K562 (cell line): ENCODE data around the gene ADCY9. TPM values are rescaled to one million over a fixed set of nuclear protein-coding genes. Genes with fewer than 3 reads are reported as not detected.

Experiments
- ATAC-seq: fragments of 200-7000 bp; cut with Tn5 transposase; 3 replicates; pipeline ENCODE4 v1.9.1; 2020; ENCODE audit warnings: moderate library complexity
- BruUV-seq: library from RNA; stranded (reverse); fragments of 400-500 nt; replicated peaks from 2 replicates; lab custom pipeline; 2021; lab: Mats Ljungman, UMichigan
- CTCF ChIA-PET: fragments of 300-600 bp; formaldehyde crosslinking; extraction: SDS; loops from one replicate; lab custom pipeline; 2021; ENCODE audit warnings: low intra/inter-chr PET ratio; lab: Yijun Ruan, JAX
- POLR2A ChIA-PET: fragments of 300-600, 350-650 bp; sonication (Branson Sonifier 250); formaldehyde crosslinking; extraction: SDS; loops from one replicate; lab custom pipeline; 2021; ENCODE audit warnings: antibody characterized with exemption, inconsistent platforms; lab: Yijun Ruan, JAX
- DNase-seq, 4 experiments: peaks; one replicate each; pipeline versions ENCODE4 v3.0.0 to v3.0.0-alpha.2; 2011 to 2018; ENCODE audit warnings: low spot score in 3 of 4, mixed read lengths in 3 of 4; ENCODE audit errors: extremely low read depth in 1 of 4
- FAIRE-seq: peaks from 2 replicates; lab custom pipeline; 2011; peaks lifted over from hg19 to GRCh38; lab: Jason Lieb, UNC
- H2AFZ ChIP-seq: 2 replicates; pipeline ENCODE4 v1.6.0; 2011; ENCODE audit warnings: low read depth, low read length, control low read depth, inconsistent platforms
- H3K27ac ChIP-seq: fragments of 200-600 bp; 3 replicates; pipeline ENCODE4 v1.8.0; 2011; ENCODE audit warnings: low read depth, mild to moderate bottlenecking, control low read depth, inconsistent platforms, low read length, moderate library complexity, mixed read lengths; ENCODE audit errors: extremely low read depth
- H3K27me3 ChIP-seq, 2 experiments: fragments of 300-600 bp in 1 of 2; 2 replicates in 1 of 2; 3 replicates in 1 of 2; pipeline versions ENCODE4 v1.6.0 to v1.8.0; 2011; ENCODE audit warnings: inconsistent platforms in 2 of 2, low read length in 2 of 2, mild to moderate bottlenecking in 1 of 2, mixed read lengths in 1 of 2, moderate library complexity in 1 of 2; ENCODE audit not compliant: control insufficient read depth in 2 of 2, insufficient read depth in 2 of 2
- H3K36me3 ChIP-seq: fragments of 300-600 bp; 3 replicates; pipeline ENCODE4 v1.8.0; 2011; ENCODE audit warnings: mild to moderate bottlenecking, low read length, inconsistent platforms; ENCODE audit not compliant: control insufficient read depth, insufficient read depth
- H3K4me1 ChIP-seq, 2 experiments: fragments of 200-600 bp in 1 of 2; replicated peaks in 1 of 2; 2 replicates in 1 of 2; 3 replicates in 1 of 2; pipeline versions ENCODE4 v1.5.1 to v1.8.0; 2011; ENCODE audit warnings: inconsistent platforms in 2 of 2, low read length in 2 of 2, mild to moderate bottlenecking in 1 of 2, mixed read lengths in 1 of 2, moderate library complexity in 1 of 2; ENCODE audit not compliant: control insufficient read depth in 2 of 2, insufficient read depth in 2 of 2
- H3K4me2 ChIP-seq: 2 replicates; pipeline ENCODE4 v1.6.1; 2011; ENCODE audit warnings: low read length, control low read depth, inconsistent platforms, mixed read lengths; ENCODE audit not compliant: insufficient read depth
- H3K4me3 ChIP-seq: fragments of 200-600 bp; sonication (generic), shearing (Covaris generic); 2 replicates; pipeline ENCODE4 v1.5.1; 2016; ENCODE audit warnings: control low read depth, inconsistent platforms
- H3K79me2 ChIP-seq: fragments of 200-600 bp; 3 replicates; pipeline ENCODE4 v1.8.0; 2011; ENCODE audit warnings: low read length, inconsistent platforms; ENCODE audit not compliant: control insufficient read depth, insufficient read depth
- H3K9ac ChIP-seq, 2 experiments: 2 replicates each; pipeline versions ENCODE4 v1.6.0 to v1.6.1; 2011; ENCODE audit warnings: low read depth in 2 of 2, low read length in 2 of 2, control low read depth in 1 of 2, inconsistent platforms in 1 of 2, mild to moderate bottlenecking in 1 of 2, mixed read lengths in 1 of 2; ENCODE audit not compliant: insufficient read depth in 1 of 2
- H3K9me1 ChIP-seq: one replicate; pipeline ENCODE4 v1.6.0; 2011; ENCODE audit warnings: inconsistent platforms, mild to moderate bottlenecking, low read length, moderate library complexity; ENCODE audit not compliant: control insufficient read depth, insufficient read depth
- H3K9me3 ChIP-seq: replicated peaks from 2 replicates; pipeline ENCODE4 v1.5.1; 2011; ENCODE audit warnings: low read depth, low read length, inconsistent platforms; ENCODE audit not compliant: control insufficient read depth, insufficient read depth
- H4K20me1 ChIP-seq: replicated peaks from 2 replicates; pipeline ENCODE4 v1.6.1; 2011; ENCODE audit warnings: low read length, inconsistent platforms, mixed read lengths; ENCODE audit not compliant: control insufficient read depth, insufficient read depth
- HNRNPK ChIP-seq: fragments of 200-400 bp; formaldehyde crosslinking; IDR thresholded peaks from one replicate; pipeline ENCODE4 v1.6.1; 2018; ENCODE audit warnings: mild to moderate bottlenecking, low read depth, low read length; ENCODE audit not compliant: poor library complexity, severe bottlenecking
- SRSF3 ChIP-seq: fragments of 200-400 bp; formaldehyde crosslinking; IDR thresholded peaks from 2 replicates; pipeline ENCODE4 v1.6.1; 2016; ENCODE audit warnings: mild to moderate bottlenecking, low read length, moderate library complexity; ENCODE audit not compliant: insufficient read depth
- WGBS: fragments of 100-300 bp; shearing (Covaris generic); methylation state at CpG from one replicate; pipeline ENCODE4 v1.1.6; 2016; ENCODE audit warnings: low coverage, mixed read lengths; ENCODE audit not compliant: insufficient coverage; ENCODE audit errors: missing lambda C conversion rate; 5-methylcytosine and 5-hydroxymethylcytosine counted together
- in situ Hi-C: fragments of 300-500 bp; cut with MboI; formaldehyde crosslinking; loops from 4 replicates; pipeline ENCODE4 v1.15.0; 2018; ENCODE audit warnings: inconsistent platforms, mixed read lengths
- intact Hi-C: fragments of 100-400 bp; cut with micrococcal nuclease; formaldehyde crosslinking; loops from 2 replicates; pipeline ENCODE4 v1.14.2; 2022
- polyA plus RNA-seq, 8 experiments: library from polyadenylated mRNA; depleted of rRNA in 4 of 8; stranded (reverse) in 5 of 8; unstranded in 3 of 8; fragments of >200 nt; fragmentation: Nextera tagmentation in 2 of 8; fragmentation: Illumina TruSeq in 1 of 8; extraction: Ambion mirVana in 2 of 8; extraction: Trizol in 1 of 8; gene quantifications; 2 replicates each; pipeline versions ENCODE4 v1.2.1 to v1.2.3, GENCODE V29; 2011 to 2014; ENCODE audit warnings: inconsistent platforms in 1 of 8, missing spikeins in 1 of 8
- total RNA-seq, 7 experiments: library from RNA; depleted of rRNA in 6 of 7; stranded (reverse); fragments of >200 nt in 6 of 7; fragmentation: Illumina TruSeq in 2 of 7; extraction: Trizol in 2 of 7; gene quantifications; 2 replicates each; pipeline versions ENCODE4 v1.2.1 to v1.2.3, GENCODE V29; 2011 to 2021; ENCODE audit warnings: low replicate concordance in 1 of 7
- TF ChIP-seq, protein P1 (sequence below): sonication (generic); formaldehyde crosslinking; IDR thresholded peaks from 2 replicates; pipeline ENCODE4 v1.8.0; 2022; ENCODE audit warnings: mild to moderate bottlenecking, missing genetic modification reagents, borderline replicate concordance
- TF ChIP-seq, protein P2 (sequence below): IDR thresholded peaks from 2 replicates; pipeline ENCODE4 v1.6.1; 2012; ENCODE audit warnings: low read depth, low read length, improper control_type of control experiment, borderline replicate concordance
- TF ChIP-seq, protein P3 (sequence below): sonication (generic); formaldehyde crosslinking; IDR thresholded peaks from 2 replicates; pipeline ENCODE4 v1.8.1; 2022; ENCODE audit warnings: missing genetic modification reagents

The ADCY9 gene
- total and polyA plus RNA-seq, 9 of the 15 experiments (the other 6 are each of a cell fraction or from before 2014, with no cell fraction given) = 0.03 to 0.29 (median 0.17) TPM

DNA sequence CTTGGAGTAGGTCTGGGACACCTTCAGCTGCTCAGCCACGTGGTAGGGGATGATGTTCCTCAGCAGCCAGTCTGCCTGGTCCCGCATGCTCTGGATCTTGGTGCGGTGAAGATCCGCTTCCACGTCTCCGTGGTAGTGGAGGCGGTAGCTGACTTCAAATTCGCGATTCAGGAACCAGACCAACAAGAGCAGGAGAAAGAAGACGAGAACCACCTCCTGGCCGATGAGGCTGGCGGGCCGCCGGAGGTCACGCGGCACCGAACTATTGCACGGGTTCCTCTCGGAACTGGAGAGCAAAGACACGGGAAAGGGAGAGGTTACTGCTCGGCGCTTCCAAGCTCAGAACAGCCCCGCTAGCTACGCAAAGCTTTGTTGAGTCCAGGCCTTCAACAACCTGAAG lies 149.6 kb downstream of the ADCY9 start:
- FAIRE-seq (no peak), ATAC-seq (no peak), DNase-seq (no peak)
- Histone ChIP-seq H3K4me2 (no peak overlapping the region), H3K9me3 (no peaks in the 10 kb centered on the region), H3K27me3 (peaks cover 47 to 77% of the 10 kb centered on the region in 2 experiments), H3K79me2 (no peaks in the 10 kb centered on the region), H3K27ac (no peak overlapping the region), H3K4me3 (no peak overlapping the region), H2AFZ (no peak overlapping the region), H3K9ac (no peak overlapping the region), H3K36me3 (no peaks in the 10 kb centered on the region), H3K9me1 (no peaks in the 10 kb centered on the region), H3K4me1 (peaks cover 0 to 15% of the 10 kb centered on the region in 2 experiments; a peak in 2 of 5 replicates), H4K20me1 (no peaks in the 10 kb centered on the region)
- 28% methylated on average over 14 of the region's 24 CpGs for WGBS
- no TSS peak for BruUV-seq
- CTCF ChIA-PET = no interaction called here
- POLR2A ChIA-PET = interaction anchor here (1.0 kb wide), 1 partner anchor 9 kb away, joined by 4 read pairs; no protein-coding TSS in a partner anchor
- TF ChIP-seq, protein P1, sequence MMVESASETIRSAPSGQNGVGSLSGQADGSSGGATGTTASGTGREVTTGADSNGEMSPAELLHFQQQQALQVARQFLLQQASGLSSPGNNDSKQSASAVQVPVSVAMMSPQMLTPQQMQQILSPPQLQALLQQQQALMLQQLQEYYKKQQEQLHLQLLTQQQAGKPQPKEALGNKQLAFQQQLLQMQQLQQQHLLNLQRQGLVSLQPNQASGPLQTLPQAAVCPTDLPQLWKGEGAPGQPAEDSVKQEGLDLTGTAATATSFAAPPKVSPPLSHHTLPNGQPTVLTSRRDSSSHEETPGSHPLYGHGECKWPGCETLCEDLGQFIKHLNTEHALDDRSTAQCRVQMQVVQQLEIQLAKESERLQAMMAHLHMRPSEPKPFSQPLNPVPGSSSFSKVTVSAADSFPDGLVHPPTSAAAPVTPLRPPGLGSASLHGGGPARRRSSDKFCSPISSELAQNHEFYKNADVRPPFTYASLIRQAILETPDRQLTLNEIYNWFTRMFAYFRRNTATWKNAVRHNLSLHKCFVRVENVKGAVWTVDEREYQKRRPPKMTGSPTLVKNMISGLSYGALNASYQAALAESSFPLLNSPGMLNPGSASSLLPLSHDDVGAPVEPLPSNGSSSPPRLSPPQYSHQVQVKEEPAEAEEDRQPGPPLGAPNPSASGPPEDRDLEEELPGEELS = no peak
- no peak for TF ChIP-seq HNRNPK
- TF ChIP-seq, protein P2, sequence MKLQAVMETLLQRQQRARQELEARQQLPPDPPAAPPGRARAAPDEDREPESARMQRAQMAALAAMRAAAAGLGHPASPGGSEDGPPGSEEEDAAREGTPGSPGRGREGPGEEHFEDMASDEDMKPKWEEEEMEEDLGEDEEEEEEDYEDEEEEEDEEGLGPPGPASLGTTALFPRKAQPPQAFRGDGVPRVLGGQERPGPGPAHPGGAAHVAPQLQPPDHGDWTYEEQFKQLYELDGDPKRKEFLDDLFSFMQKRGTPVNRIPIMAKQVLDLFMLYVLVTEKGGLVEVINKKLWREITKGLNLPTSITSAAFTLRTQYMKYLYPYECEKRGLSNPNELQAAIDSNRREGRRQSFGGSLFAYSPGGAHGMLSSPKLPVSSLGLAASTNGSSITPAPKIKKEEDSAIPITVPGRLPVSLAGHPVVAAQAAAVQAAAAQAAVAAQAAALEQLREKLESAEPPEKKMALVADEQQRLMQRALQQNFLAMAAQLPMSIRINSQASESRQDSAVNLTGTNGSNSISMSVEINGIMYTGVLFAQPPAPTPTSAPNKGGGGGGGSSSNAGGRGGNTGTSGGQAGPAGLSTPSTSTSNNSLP = no peak
- no peak for TF ChIP-seq SRSF3
- TF ChIP-seq, protein P3, sequence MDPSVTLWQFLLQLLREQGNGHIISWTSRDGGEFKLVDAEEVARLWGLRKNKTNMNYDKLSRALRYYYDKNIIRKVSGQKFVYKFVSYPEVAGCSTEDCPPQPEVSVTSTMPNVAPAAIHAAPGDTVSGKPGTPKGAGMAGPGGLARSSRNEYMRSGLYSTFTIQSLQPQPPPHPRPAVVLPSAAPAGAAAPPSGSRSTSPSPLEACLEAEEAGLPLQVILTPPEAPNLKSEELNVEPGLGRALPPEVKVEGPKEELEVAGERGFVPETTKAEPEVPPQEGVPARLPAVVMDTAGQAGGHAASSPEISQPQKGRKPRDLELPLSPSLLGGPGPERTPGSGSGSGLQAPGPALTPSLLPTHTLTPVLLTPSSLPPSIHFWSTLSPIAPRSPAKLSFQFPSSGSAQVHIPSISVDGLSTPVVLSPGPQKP (CRISPR knock-in tag) = no peak
- intact Hi-C loops = no loop called here
- in situ Hi-C loops = no loop called here
